GM21619 (cell line): ENCODE results near the gene PTPN12.
A peak's percentile ranks its signal among the peaks of the same experiment; 100 is the strongest.
"Not testable (repeated sequence)": the region's sequence is repeated elsewhere in the genome, so short reads cannot be mapped to it uniquely, and the experiment has no call there.

ENCODE experiments used
- ATAC-seq: cut with Tn5 transposase; IDR thresholded peaks from one replicate; pipeline ENCODE4 v1.9.1; 2021; ENCODE audit not compliant: unreplicated experiment

Gene PTPN12

DNA sequence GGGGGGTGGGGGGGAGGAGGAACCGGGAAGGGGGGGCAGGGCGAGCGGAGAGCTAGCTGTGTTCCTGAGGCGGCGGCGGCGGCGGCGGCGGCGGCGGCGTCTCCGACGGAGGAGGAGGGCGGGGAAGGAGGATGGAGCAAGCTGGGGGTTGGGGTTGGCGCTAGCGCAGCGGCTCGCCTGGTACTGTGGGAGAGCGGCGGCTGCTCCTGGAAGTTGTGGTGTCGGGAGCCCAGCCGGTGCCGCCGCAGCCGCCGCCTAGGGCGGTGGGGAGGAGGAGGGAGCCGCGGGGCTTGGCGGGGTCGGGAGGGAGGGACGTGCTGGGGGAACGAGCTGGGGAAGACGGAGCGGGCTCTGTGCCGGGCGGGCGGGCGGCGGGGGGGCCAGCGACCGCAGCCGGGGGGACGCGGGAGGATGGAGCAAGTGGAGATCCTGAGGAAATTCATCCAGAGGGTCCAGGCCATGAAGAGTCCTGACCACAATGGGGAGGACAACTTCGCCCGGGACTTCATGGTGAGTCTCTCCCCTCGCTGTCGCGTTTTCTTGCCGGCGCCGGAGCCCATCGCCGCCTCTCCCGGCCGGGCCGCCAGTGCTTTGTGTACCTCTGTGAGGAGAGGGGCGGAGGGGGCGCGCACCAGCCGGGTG, at the start of gene PTPN12:
TSS of gene PTPN12 (plus strand) at position 160 of the 642 bp plus-strand sequence. CDS start at position 412, 252 bp downstream.
- ATAC-seq: peak; percentile 16

DNA sequence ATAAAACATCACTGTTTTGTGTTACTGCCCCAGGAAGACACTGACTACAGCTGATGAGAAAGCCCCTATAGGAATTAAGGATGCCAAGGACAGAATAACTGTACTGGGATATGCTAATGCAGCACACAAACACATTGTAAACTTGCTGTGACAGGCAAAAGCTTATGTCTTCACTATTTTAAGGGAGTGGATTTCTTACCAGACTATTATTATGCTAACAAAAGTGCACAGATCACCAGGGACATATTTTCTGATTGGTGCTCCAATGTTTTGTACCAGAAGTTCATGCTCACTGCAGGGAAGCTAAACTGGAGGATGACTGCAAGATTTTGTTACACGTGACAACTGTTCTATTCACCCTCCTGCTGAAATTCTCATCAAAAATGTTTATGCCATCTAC, 48.1 kb upstream of the PTPN12 start:
- no peak for ATAC-seq

DNA sequence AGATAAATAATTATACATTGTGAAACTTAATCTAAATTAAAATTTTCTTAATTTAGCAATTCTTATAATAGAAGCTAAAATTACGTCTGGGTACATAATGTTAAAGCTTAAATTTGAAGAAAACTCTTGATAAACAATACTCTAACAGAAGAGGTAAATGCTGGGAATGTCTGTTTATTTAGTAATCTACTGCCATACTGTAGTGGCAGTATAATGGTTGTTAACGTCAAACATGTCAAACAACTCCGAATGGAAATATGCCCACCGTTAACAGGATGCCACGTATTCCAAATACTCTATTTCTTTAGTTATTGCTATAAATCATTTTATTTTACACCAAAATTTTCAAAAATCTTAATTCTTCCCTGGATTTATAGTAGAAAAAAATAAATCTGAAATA, 40.0 kb upstream of the PTPN12 start:
- ATAC-seq: no peak

DNA sequence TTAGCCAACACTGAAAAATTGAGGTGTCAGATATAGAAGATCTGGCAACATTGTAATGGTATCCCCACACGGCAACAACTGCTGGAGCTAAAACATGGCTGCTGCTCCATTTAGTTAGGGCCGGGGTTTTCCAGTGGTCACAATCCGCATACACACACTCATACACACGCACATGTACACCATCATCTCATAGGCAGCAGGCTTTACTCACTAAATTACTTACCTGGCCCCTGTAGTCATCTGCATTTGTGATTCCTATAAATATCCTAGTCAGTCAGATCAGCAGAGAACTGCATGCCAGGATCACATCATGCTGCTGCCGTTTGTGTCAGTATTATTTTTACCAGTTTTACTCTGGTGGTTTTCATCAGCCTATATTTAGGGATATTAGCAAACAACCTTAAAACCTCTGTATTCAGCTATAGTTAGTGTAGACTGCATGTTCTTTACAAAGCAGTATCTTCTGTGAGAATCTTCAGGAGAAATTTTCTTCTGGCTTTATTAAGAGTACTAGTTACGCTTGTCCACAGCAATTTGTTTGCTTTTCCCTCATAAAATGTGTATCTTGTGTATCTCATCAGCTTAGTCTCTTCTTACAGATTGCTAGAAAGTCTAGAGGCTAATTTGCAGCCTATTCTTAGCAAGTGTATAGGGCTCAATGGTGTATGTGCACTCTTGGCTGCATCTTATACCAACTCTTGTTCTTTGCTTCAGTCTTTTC, 38.3 kb upstream of the PTPN12 start:
- no peak for ATAC-seq

DNA sequence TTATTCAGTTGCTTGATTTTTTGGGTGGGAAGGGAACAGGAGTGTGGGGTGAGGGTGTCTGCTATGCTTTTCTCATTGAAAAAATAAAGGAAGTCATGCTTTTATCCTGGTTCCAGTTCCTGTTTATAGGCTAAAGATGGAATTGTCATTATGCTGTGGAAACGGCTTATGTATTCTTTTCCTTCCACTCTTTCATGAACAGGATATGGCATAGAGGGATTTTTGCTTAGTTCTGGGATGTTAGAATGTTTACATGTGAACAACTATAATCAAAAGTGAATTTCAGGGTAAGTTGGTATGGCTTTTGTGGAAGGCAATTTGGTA, 35.9 kb upstream of the PTPN12 start:
- ATAC-seq: no peak

DNA sequence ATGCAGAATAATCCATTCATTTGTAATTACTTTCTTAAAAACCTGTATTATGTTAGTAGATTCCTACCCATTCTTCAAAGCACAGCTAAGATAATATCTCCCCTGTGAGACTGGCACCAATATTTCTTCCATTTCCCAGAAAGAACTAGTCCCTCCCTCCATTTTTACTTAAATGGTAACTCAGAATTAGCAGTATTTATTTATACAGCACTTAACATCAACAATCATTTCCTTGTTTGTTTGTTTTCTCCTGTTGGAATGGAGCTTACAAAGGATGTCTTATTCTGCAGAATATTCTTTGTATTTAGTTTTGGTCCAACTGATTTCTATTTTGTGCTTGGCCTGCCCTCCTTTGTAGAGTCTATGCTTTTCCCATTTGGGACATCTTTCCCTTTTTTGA, 32.1 kb upstream of the PTPN12 start:
- ATAC-seq: no peak

DNA sequence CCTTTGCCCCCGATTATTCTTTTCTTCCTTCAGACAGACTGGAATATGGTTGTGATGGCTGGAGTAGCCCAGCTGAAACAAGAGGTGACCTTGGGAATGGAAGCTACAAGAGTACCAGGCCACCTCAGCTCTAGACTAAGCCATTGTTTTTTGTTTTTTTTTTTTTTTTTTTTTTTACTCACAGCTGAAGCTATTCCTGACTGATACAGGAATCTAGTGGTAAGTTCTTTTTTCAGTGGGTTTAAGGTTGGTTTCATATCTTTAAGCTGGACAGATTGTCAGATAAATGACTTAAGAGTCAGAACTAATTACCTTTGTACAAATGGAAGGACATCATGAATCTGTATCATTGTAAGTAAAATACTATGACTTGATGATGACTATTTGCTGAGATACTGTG, 30.2 kb upstream of the PTPN12 start:
- ATAC-seq: no peak

DNA sequence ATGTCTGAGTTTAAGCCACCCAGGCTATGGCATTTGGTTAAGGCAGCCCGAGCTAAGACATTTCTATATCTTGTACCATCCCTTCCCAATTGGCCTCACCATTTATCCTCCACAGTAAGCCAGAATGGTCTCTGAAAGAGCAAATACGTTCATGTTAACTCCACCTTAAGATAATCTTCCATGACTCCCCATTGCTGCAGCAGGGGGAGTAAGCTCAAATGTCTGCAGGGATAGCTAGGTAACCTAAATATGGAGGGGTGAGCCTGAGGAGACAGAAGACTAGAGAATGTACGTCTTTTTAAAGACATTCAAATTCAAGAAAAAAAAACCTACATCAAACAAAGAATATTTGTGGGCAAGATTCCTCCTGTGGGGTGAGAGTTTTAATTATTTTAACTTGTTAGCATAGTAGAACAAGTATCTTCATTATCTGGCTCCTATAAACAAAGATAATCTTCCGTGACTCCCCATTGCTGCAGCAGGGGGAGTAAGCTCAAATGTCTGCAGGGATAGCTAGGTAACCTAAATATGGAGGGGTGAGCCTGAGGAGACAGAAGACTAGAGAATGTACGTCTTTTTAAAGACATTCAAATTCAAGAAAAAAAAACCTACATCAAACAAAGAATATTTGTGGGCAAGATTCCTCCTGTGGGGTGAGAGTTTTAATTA, 24.0 kb upstream of the PTPN12 start:
- not testable (repeated sequence) for ATAC-seq

DNA sequence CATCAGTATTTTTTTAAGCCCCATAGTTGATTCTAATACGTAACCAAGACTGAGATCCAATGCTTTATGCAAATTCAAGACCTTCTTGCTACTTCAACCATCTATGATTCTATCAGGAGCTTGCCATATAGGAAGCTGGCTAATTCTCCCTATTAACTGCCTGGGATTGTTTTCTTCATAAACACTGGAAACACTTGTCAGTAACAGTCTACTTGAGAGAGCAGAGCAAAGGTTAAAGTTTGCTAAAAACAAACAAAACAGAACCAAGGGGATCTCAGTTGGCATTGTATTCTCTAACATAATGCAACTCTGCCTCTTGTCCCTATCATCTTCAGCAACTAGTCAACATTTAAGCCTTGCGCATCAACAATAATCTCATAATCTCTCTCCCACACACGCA, 21.0 kb upstream of the PTPN12 start:
- ATAC-seq: no peak

DNA sequence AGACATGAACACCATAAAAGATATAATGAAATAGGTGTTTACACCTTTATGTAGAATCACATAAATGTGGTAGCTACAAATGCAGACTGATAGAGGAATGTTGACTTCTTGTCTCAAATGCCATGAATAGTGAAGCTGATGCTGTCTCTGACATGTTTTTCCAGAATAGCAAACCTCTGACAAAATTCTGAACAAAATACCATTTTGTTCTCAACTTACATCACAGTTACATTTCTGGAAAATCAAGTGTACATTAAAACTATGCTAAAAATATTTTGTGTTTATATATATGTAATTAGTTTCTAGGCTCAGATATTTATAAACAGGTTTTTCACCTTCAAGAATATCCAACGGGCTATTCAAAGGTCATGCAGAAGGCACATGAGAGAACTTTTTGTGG, 16.8 kb upstream of the PTPN12 start:
- no peak for ATAC-seq

DNA sequence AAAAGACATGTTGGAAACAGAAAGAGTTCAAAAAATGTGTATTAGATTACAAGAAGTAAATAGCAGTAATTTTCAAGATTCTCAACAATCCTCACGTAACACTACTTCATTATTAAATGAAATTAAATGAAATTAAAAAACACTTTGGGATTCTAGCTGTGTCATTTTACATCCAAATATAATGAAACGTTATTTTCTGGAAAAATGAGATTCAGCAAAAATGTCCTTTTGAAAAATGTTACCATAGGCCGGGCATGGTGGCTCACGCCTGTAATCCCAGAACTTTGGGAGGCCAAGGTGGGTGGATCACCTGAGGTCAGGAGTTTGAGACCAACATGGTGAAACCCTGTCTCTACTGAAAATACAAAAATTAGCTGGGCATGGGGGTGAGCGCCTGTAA, 15.6 kb upstream of the PTPN12 start:
- ATAC-seq: not testable (repeated sequence)

DNA sequence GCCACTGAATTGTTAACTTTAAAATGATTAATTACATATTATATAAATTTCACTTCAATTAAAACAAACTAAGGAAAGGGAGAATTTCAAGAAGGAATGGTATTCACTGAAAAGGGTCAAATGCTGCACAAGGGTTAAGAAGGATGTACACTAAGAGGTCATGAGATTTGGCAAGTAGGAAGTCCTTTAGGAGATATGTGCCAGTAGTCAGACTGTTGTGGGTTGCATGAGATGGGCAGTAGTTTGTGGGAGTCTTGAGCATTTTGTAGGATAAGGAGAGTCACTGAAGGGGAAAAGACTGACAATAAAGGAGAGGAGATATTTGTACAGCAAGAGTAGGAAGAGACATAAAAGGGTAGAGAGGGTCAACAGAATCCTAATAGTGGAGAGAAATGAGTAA, 12.4 kb upstream of the PTPN12 start:
- no peak for ATAC-seq

DNA sequence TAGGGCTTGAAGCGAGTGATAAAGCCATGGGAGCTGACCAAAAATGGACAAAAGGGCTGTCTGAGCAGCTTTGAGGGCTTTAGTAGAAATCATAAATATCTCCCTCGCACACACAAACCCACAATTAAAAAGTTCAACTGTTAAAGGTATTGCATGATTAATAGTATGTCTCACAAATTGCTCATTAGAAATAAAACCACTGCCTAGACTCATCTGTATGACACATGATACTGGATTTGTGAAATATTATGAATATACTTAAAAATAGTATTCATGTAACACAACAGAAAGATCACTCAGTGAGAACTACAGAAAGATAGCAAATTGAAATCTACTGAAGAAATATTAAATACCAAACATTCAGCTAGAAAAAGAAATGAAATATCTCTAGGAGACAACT, 11.9 kb upstream of the PTPN12 start:
- ATAC-seq: no peak

DNA sequence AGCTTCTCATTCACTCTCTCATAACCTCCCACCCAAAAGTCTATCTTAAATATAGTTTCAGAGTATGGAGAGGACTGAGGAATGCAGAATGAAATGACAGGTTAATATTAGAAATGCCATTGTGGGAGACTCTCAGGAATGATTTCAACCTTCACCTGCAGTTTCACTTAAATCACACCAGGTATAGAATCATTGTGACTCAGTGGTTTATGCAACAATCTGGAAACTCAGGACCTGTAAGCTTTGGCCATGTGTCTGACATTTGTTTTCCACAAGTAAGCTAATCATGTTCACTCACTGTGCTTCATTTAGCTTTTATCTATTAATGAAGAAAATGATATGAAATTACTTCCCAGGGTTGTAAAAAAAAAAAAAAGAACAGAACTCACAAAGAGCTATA, 8.7 kb upstream of the PTPN12 start:
- no peak for ATAC-seq

DNA sequence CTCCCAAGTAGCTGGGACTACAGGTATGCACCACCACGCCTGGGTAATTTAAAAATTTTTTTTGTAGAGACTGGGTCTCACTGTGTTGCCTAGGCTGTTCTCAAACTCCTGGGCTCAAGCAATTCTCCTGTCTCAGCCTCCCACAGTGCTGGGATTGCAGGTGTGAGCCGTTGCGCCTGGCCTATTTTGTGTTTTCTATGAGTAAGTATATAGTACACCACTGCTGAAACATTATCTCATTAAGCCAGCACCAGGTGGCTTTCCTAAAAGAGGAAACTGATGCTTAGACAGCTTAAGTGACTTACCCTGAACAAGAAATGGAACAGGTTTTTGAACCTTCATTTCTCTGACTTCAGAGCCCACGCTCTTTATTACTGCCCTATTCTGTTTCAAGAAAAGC, 7.8 kb upstream of the PTPN12 start:
- no peak for ATAC-seq

DNA sequence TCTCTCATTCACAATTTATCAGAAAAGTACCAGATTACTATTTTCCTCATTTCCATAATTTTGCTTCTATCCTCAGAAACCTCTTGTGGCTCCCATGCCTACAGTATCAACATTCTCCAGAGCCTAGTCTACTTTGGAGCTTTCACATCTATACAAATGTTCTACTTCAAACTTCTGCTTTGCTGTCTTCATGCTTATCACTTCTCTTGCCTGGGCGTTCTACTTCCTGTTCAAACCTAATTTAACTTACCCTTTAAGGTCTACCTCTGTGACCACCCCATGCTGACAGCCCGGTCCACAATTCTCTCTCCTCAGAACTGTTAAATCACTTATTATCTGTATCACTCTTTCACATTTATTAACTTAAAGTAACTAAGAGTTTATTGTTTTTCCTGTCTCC, 6.1 kb upstream of the PTPN12 start:
- peak; percentile 59 for ATAC-seq

DNA sequence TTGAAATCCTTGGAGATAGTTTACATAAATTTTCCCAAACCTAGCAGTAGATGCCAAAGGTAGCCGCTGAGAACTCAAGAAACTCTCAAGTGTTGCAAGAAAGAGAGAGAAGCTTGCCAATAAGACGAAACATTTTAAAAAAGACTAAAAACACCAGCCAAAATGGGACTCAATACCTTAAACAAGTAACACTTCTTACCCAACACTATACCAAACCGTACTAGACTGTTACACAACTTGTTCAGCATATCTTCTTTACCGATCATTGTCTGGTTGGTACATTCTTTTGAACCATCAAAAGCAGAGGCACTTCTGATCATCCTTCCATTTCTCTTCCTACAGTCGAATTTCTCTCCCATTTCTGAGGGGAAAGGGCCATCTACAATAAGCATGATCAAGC, 4.8 kb upstream of the PTPN12 start:
- no peak for ATAC-seq

DNA sequence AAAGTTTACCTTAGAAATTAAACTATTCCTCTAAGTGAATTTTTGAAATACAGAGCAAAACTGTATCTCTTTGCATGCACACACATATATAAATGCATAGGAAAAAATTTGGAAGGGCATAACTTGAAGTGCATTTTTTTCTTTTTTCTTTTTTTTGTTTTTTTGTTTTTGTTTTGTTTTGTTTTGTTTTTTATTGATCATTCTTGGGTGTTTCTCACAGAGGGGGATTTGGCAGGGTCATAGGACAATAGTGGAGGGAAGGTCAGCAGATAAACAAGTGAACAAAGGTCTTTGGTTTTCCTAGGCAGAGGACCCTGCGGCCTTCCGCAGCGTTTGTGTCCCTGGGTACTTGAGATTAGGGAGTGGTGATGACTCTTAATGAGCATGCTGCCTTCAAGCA, 4.4 kb upstream of the PTPN12 start:
- not testable (repeated sequence) for ATAC-seq

DNA sequence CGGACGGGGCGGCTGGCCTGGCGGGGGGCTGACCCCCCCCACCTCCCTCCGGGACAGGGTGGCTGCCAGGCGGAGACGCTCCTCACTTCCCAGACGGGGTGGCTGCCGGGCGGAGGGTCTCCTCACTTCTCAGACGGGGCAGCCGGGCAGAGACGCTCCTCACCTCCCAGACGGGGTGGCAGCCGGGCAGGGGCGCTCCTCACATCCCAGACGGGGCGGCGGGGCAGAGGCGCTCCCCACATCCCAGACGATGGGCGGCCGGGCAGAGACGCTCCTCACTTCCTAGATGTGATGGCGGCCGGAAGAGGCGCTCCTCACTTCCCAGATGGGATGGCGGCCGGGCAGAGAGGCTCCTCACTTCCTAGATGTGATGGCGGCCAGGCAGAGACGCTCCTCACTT, 3.0 kb upstream of the PTPN12 start:
- ATAC-seq: not testable (repeated sequence)

DNA sequence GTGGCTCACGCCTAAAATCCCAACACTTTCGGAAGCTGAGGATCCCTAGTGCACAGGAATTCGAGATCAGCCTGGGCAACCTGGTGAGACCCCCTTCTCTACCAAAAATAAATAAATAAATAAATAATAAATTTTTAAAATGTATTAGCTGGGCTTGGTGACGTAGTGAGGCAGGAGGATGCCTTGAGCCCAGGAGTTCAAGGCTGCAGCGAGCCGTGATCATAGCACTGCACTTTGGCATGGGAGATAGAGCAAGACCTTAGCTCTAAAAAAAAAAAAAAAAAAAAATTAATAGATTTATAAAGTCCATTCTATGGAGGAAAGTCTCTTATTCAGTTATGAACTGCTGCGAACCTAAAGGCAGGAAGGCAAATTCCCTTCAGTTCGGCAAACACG, 1.1 kb upstream of the PTPN12 start:
- ATAC-seq: no peak

DNA sequence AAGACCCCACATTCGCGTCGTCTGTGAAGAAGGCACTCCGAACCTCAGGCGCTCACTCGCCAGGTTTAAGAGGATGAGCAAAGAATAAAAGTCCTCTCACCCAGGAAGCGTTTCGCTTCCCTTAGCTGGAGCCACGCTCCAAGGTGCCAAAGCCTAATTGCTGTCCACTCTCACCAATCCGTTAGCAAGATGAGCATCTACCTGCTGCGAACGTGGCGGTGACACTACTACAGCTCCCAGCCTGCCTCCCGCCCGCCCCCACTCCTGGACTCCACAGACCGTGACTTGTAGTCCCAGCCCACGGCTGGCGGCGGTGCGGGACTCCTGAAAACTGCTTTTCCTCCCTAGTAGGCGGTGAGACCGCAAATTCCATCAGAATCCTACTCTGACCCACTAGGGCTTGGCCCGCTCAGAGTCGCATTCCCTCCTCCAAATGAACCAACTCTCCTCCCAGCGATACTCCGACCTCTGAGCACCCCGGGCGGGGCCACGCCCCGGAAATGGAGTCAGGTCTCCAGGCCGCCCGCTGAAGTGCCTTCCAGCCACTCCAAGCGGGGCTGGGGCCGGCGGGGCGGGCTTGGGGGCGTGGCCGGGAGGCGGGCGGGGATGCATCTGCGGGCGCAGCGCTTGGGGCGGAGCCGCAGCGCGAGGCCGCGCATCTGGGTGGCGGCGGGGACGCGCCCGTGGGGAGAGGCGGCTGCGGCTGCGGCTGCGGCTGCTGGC, 521 bp upstream of the PTPN12 start:
- ATAC-seq: peak; percentile 91

DNA sequence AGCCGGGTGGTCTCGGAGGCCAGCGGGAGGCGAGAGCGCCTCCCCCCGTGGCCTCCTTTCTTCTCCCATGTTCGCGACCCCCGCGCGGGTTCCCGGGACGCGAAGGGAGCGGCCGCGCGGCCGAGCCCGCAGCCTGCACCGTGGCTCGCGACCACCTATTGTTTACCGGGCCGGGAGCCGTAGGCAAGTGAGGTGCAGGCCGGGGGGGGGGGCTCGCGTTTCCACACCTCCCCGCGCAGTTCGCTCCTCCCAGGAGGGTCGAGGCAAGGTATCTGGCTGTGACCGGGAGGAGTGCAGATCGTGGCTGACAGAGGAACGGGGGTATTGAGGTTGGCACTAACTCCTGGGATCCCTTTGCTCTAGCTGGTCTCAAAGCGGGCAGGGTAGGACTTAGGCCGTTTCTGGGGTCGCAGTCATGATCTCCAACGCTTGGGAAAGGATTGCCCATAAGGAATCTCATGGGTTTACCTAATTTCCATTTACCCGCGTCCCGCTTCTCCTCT, 734 bp downstream of the PTPN12 start:
- ATAC-seq: peak; percentile 4
